BLaER1 treated with 17β-estradiol and CSF1 and Interleukin-3, amounts not matched to agents 10 nM and 100 nM (cell line): ENCODE results near the gene ADGRL3.

Experiments used
- H3K27ac ChIP-seq, 11 experiments: shearing (Covaris generic); formaldehyde crosslinking; 2 replicates each; pipeline ENCODE4 v1.8.1; 2022
- H3K27me3 ChIP-seq, 11 experiments: shearing (Covaris generic); formaldehyde crosslinking; 2 replicates each; pipeline ENCODE4 v1.8.1; 2022
- H3K36me3 ChIP-seq, 11 experiments: shearing (Covaris generic); formaldehyde crosslinking; 2 replicates each; pipeline ENCODE4 v1.8.1; 2022
- H3K4me1 ChIP-seq, 10 experiments: shearing (Covaris generic); formaldehyde crosslinking; 2 replicates each; pipeline ENCODE4 v1.8.1; 2022
- H3K4me2 ChIP-seq, 11 experiments: shearing (Covaris generic); formaldehyde crosslinking; 2 replicates each; pipeline ENCODE4 v1.8.1; 2022
- H3K4me3 ChIP-seq, 10 experiments: shearing (Covaris generic); formaldehyde crosslinking; 2 replicates each; pipeline ENCODE4 v1.8.1; 2022
- H3K9ac ChIP-seq, 11 experiments: shearing (Covaris generic); formaldehyde crosslinking; 2 replicates each; pipeline ENCODE4 v1.8.1; 2022
- H3K9me3 ChIP-seq, 11 experiments: shearing (Covaris generic); formaldehyde crosslinking; replicated peaks in 1 of 11; 2 replicates each; pipeline ENCODE4 v1.8.1; 2022
- H4K20me1 ChIP-seq, 11 experiments: shearing (Covaris generic); formaldehyde crosslinking; 2 replicates each; pipeline ENCODE4 v1.8.1; 2022
- Cebpa-rat ChIP-seq, 11 experiments: shearing (Covaris generic); IDR thresholded peaks; 2 replicates each; pipeline ENCODE4 v1.8.1; 2022

Gene ADGRL3

DNA sequence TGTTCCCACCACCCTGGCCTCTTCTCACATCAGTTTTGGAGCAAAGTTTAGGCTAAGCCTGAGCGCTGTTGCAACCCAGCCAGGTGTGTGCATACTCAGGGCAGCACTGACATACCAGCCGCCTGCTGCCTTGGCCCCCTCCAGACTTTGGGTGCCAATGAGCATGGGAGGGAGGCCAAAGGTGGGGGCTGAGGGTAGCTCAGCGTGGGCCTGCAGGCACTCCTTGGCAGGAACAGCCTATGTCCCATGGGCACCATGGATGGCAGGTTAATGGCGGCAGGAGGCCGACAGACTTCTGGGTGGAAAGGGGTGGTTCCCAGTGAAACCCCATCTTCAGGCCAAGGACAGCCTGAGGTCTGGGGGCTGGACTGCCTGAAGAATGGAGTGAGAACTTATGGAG, 462.2 kb downstream of the ADGRL3 start:
- Histone ChIP-seq H3K36me3 (no peaks in the 10 kb centered on the region), H3K4me1 (no peaks in the 10 kb centered on the region), H3K4me2 (no peak overlapping the region), H4K20me1 (no peaks in the 10 kb centered on the region), H3K9ac (no peak overlapping the region), H3K9me3 (peaks cover 15 to 18% (median 17%) of the 10 kb centered on the region in 11 experiments), H3K4me3 (no peak overlapping the region), H3K27ac (no peak overlapping the region), H3K27me3 (no peaks in the 10 kb centered on the region)
- TF ChIP-seq Cebpa-rat (IDR thresholded peaks at IDR 0.05) = no peak

GRCh38 chr4:61663310-61663709, 463.2 kb downstream of the ADGRL3 start:
- Histone ChIP-seq H3K4me3 (no peak overlapping the region), H3K36me3 (no peaks in the 10 kb centered on the region), H3K9ac (no peak overlapping the region), H3K9me3 (peaks cover 15 to 18% (median 17%) of the 10 kb centered on the region in 11 experiments), H3K4me2 (no peak overlapping the region), H3K27me3 (no peaks in the 10 kb centered on the region), H4K20me1 (no peaks in the 10 kb centered on the region), H3K4me1 (no peaks in the 10 kb centered on the region), H3K27ac (no peak overlapping the region)
- no peak for TF ChIP-seq Cebpa-rat (IDR thresholded peaks at IDR 0.05)

- no peak overlapping the region for H3K9ac ChIP-seq
- H3K4me3 ChIP-seq = no peak overlapping the region
- no peaks in the 10 kb centered on the region for H3K36me3 ChIP-seq
- no peaks in the 10 kb centered on the region for H3K27me3 ChIP-seq
- H3K27ac ChIP-seq = no peak overlapping the region
- peaks cover 21 to 29% (median 22%) of the 10 kb centered on the region in 11 experiments for H3K9me3 ChIP-seq
- no peaks in the 10 kb centered on the region for H3K4me1 ChIP-seq
- no peaks in the 10 kb centered on the region for H4K20me1 ChIP-seq
- no peak for TF ChIP-seq Cebpa-rat (IDR thresholded peaks at IDR 0.05)
- H3K4me2 ChIP-seq = no peak overlapping the region
These were observed 465.5 kb downstream of the ADGRL3 start for GRCh38 chr4:61665649-61666048.

DNA sequence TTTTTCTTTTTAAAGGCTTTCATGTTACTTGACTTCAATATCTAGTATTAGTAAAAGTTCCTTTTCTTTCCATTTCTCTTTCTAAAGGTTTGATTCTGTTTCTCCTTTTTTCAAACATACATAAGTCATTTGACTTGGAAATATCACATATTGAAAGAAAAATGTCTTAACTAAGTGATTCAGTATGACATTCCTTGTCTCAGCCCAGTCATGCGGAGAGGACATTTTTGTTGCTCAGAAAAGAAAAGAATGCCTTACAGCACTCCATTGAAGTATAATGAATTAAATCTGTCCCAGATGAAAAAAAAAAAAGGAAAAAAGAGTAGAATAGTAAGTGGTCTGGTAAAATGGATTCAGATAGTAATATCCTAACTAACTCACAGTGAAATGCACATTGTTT, 466.1 kb downstream of the ADGRL3 start:
- Histone ChIP-seq H3K4me3 (no peak overlapping the region), H3K27ac (no peak overlapping the region), H3K9ac (no peak overlapping the region), H3K4me1 (no peaks in the 10 kb centered on the region), H3K36me3 (no peaks in the 10 kb centered on the region), H3K4me2 (no peak overlapping the region), H3K27me3 (no peaks in the 10 kb centered on the region), H4K20me1 (no peaks in the 10 kb centered on the region), H3K9me3 (peaks cover 24 to 34% (median 26%) of the 10 kb centered on the region in 11 experiments)
- no peak for TF ChIP-seq Cebpa-rat (IDR thresholded peaks at IDR 0.05)

DNA sequence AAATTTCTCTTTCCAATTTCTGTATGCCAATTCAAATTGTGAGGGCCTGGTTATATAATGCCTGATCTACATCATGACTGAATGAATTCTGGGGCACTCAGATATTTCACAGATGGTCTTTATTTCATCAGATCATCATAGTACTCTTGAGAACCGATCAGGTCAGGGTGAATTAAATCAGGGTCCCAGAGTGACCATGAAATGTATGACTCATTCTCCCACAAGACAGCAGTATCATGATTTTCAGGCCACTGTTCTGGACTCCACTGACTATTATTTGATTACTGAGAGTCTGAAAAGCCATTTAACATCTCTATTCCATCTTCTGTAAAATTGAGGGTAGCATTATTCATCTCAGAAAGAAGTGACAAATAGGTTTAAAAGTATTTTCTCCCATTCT, 471.5 kb downstream of the ADGRL3 start:
- Histone ChIP-seq H3K4me2 (no peak overlapping the region), H3K27me3 (no peaks in the 10 kb centered on the region), H3K36me3 (no peaks in the 10 kb centered on the region), H3K27ac (no peak overlapping the region), H3K9me3 (peaks cover 6 to 16% (median 10%) of the 10 kb centered on the region in 11 experiments; a peak in 19 of 22 replicates), H3K9ac (no peak overlapping the region), H3K4me1 (no peaks in the 10 kb centered on the region), H4K20me1 (no peaks in the 10 kb centered on the region), H3K4me3 (no peak overlapping the region)
- TF ChIP-seq Cebpa-rat (IDR thresholded peaks at IDR 0.05) = no peak

DNA sequence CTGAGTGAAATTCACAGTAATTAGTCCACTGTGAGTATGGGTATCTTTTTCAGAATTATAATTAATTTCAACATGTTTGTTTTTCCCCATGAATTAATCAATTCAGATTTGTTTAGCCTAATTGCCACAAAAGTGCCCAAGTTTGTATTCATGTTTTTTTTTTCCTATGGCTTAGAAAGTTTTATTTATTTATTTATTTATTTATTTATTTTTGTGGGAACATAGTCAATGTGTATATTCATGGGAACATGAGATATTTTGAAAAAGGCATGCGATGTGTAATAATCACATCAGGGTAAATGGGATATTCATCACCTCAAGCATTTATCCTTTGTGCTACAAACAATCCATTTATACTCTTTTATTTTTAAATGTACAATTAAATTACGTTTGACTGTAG, 475.3 kb downstream of the ADGRL3 start:
- Histone ChIP-seq H3K4me1 (no peaks in the 10 kb centered on the region), H3K4me2 (no peak overlapping the region), H3K9ac (no peak overlapping the region), H3K27me3 (no peaks in the 10 kb centered on the region), H3K9me3 (peaks cover 4 to 7% (median 5%) of the 10 kb centered on the region in 11 experiments; a peak in 19 of 22 replicates), H3K36me3 (no peaks in the 10 kb centered on the region), H3K4me3 (no peak overlapping the region), H4K20me1 (no peaks in the 10 kb centered on the region), H3K27ac (no peak overlapping the region)
- no peak for TF ChIP-seq Cebpa-rat (IDR thresholded peaks at IDR 0.05)

DNA sequence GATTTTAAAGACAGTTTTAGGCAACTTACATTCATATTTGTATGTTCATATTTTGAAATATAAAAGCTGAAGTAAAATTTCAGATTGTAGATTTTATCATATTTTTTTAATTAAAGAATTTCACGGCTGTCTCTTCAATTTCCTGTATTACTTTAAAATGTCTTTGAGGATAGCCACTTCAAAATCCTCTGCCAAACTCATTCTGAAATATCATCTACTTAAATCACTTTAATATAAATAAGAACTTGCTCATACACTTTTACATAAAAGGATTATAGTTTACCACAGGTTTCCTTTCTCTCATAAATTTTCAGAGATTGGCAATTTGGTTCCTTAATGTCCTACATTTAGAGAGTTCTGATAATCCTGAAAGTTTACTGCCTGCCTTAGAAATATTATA, 478.2 kb downstream of the ADGRL3 start:
- no peak for TF ChIP-seq Cebpa-rat (IDR thresholded peaks at IDR 0.05)
- no peaks in the 10 kb centered on the region for H3K36me3 ChIP-seq
- H3K9ac ChIP-seq = no peak overlapping the region
- no peak overlapping the region for H3K4me2 ChIP-seq
- no peaks in the 10 kb centered on the region for H3K27me3 ChIP-seq
- H3K4me3 ChIP-seq = no peak overlapping the region
- no peaks in the 10 kb centered on the region for H3K9me3 ChIP-seq
- H3K27ac ChIP-seq = no peak overlapping the region
- no peaks in the 10 kb centered on the region for H3K4me1 ChIP-seq
- H4K20me1 ChIP-seq = no peaks in the 10 kb centered on the region

DNA sequence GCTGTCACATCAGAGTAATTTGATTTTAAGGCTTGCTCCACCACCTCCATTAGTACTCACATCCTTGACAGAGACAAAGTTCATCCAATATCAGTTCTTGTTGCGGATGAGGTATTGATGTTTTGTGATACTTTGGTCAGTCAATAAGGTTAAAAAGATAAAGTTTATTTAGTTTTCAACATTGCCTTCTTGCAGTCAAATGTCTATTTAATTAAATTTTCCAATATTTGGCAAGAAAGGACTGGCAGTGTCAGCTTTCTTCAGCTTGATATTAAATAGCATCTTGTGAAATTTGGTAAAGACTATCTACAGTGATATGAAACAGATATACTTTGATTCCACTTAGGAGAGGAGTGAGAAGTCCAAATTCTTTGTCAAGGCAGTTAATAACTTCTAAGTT, 493.4 kb downstream of the ADGRL3 start:
- no peaks in the 10 kb centered on the region for H4K20me1 ChIP-seq
- H3K9ac ChIP-seq = no peak overlapping the region
- peaks cover 0 to 68% (median 0%) of the 10 kb centered on the region in 11 experiments; a peak in 7 of 22 replicates for H3K27me3 ChIP-seq
- H3K36me3 ChIP-seq = no peaks in the 10 kb centered on the region
- H3K4me3 ChIP-seq = no peak overlapping the region
- no peak overlapping the region for H3K4me2 ChIP-seq
- no peak for TF ChIP-seq Cebpa-rat (IDR thresholded peaks at IDR 0.05)
- peaks cover 0 to 6% (median 0%) of the 10 kb centered on the region in 10 experiments; a peak in 3 of 20 replicates for H3K4me1 ChIP-seq
- H3K9me3 ChIP-seq = no peaks in the 10 kb centered on the region
- H3K27ac ChIP-seq = no peak overlapping the region

DNA sequence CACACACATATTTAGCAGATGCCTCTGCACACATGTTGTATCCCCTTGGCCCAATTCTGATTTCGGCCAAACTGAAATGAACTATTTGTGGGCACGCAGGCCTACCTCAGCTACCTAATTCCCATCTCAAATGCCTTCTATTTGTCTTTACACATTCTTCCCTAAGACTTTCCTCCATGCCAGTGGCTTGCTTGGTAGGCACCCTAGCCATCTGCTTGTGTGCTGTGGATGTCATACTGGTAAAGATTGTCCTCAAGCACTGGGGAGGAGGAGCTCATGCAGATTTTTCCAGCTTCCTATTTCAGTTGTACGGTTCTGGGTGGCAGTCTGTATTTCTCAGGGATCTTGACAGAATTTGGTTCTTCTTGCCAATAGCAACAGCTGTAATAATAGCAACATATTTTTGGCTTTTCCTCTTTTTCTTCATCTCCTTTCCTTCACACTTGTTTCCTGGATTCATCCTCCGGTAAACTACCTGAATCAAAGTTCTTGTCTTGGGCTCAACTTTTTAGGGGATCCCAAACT, 514.3 kb downstream of the ADGRL3 start:
- H3K27ac ChIP-seq = no peak overlapping the region
- H3K4me3 ChIP-seq = no peak overlapping the region
- H3K36me3 ChIP-seq = no peaks in the 10 kb centered on the region
- no peak overlapping the region for H3K4me2 ChIP-seq
- H3K4me1 ChIP-seq = no peaks in the 10 kb centered on the region
- no peaks in the 10 kb centered on the region for H4K20me1 ChIP-seq
- no peak overlapping the region for H3K9ac ChIP-seq
- no peaks in the 10 kb centered on the region for H3K9me3 ChIP-seq
- H3K27me3 ChIP-seq = no peaks in the 10 kb centered on the region
- TF ChIP-seq Cebpa-rat (IDR thresholded peaks at IDR 0.05) = no peak

GRCh38 chr4:61716426-61716825, 516.3 kb downstream of the ADGRL3 start:
- H3K4me1 ChIP-seq = no peaks in the 10 kb centered on the region
- H3K27ac ChIP-seq = no peak overlapping the region
- no peak overlapping the region for H3K4me2 ChIP-seq
- no peaks in the 10 kb centered on the region for H3K27me3 ChIP-seq
- no peaks in the 10 kb centered on the region for H3K9me3 ChIP-seq
- H3K4me3 ChIP-seq = no peak overlapping the region
- H3K36me3 ChIP-seq = no peaks in the 10 kb centered on the region
- no peaks in the 10 kb centered on the region for H4K20me1 ChIP-seq
- H3K9ac ChIP-seq = no peak overlapping the region
- no peak for TF ChIP-seq Cebpa-rat (IDR thresholded peaks at IDR 0.05)
